Kidney (tissue), 14 donors: ENCODE results near the gene TECR. TPM values are rescaled to one million over a fixed set of nuclear protein-coding genes. Genes with fewer than 3 reads are reported as not detected.

Experiments used
- DNase-seq, 5 donors: peaks; one replicate each; pipeline ENCODE4 v3.0.0-alpha.2; 2013 to 2020
- FAIRE-seq: peaks from 2 replicates; lab custom pipeline; 2012; peaks lifted over from hg19 to GRCh38; lab: Jason Lieb, UNC
- H3K27ac ChIP-seq, 2 donors: one replicate each; pipeline ENCODE4 v1.7.0; 2013; ENCODE audit warnings: low read depth in 2 of 2, low read length in 2 of 2, inconsistent platforms in 1 of 2
- H3K27me3 ChIP-seq: one replicate; pipeline ENCODE4 v1.7.1; 2013; ENCODE audit warnings: low read length, inconsistent platforms; ENCODE audit not compliant: control insufficient read depth, insufficient read depth
- H3K36me3 ChIP-seq, 3 donors: one replicate each; pipeline versions ENCODE4 v1.7.0 to v1.7.1; 2013; ENCODE audit warnings: low read length in 3 of 3, control low read depth in 1 of 3, inconsistent platforms in 1 of 3; ENCODE audit not compliant: insufficient read depth in 3 of 3, control insufficient read depth in 2 of 3
- H3K4me1 ChIP-seq, 3 donors: one replicate each; pipeline versions ENCODE4 v1.7.0 to v1.7.1; 2013; ENCODE audit warnings: low read length in 3 of 3, inconsistent platforms in 1 of 3, low read depth in 1 of 3; ENCODE audit not compliant: control insufficient read depth in 2 of 3, insufficient read depth in 2 of 3
- H3K4me3 ChIP-seq, 3 donors: one replicate each; pipeline versions ENCODE4 v1.7.0 to v1.8.1; 2013; ENCODE audit warnings: low read length in 3 of 3, control low read depth in 1 of 3, inconsistent platforms in 1 of 3
- H3K9ac ChIP-seq, 3 donors: one replicate each; pipeline versions ENCODE4 v1.7.0 to v1.7.1; 2013; ENCODE audit warnings: low read length in 3 of 3, control low read depth in 1 of 3, inconsistent platforms in 1 of 3
- H3K9me3 ChIP-seq, 3 donors: one replicate each; pipeline versions ENCODE4 v1.7.0 to v1.7.1; 2013; ENCODE audit warnings: low read length in 3 of 3, control low read depth in 1 of 3, inconsistent platforms in 1 of 3; ENCODE audit not compliant: control insufficient read depth in 2 of 3, insufficient read depth in 1 of 3
- intact Hi-C: fragments of 100-400 bp; cut with DNase I; formaldehyde crosslinking; loops from one replicate; pipeline ENCODE4 v1.11.1; 2022
- polyA plus RNA-seq: library from polyadenylated mRNA; stranded (reverse); fragments of 350-450 nt; fragmentation: Illumina TruSeq; extraction: RNeasy Lipid Tissue Mini Kit (QIAGEN cat#74804); gene quantifications from one replicate; pipeline ENCODE4 v1.2.3, GENCODE V29; 2014; ENCODE audit warnings: low read depth, low replicate concordance; ENCODE audit not compliant: insufficient read depth
- total RNA-seq: library from RNA; stranded (reverse); fragmentation: NEBNext Ultra II Directional; extraction: Animal tissue kit (Norgen Biotek cat#: 25700); gene quantifications from one replicate; pipeline ENCODE4 v1.2.1, GENCODE V29; 2021
- TF ChIP-seq, protein P1 (sequence below): IDR thresholded peaks from 3 replicates; pipeline ENCODE4 v1.5.1; 2012; ENCODE audit warnings: mild to moderate bottlenecking, moderate library complexity, borderline replicate concordance; ENCODE audit not compliant: insufficient read depth; ENCODE audit errors: extremely low read depth
- donor health status: control.
- donor health status: control.
- donor health status: control.
- donor health status: control.
- donor health status: control.
- donor health status: DM: yes; HTN: yes; CAD: no.
- donor health status: Normal renal cell carcinoma (clear cell type).

The TECR gene
- total and polyA plus RNA-seq, 2 donors from 2014 or later = 132 to 280 TPM

DNA sequence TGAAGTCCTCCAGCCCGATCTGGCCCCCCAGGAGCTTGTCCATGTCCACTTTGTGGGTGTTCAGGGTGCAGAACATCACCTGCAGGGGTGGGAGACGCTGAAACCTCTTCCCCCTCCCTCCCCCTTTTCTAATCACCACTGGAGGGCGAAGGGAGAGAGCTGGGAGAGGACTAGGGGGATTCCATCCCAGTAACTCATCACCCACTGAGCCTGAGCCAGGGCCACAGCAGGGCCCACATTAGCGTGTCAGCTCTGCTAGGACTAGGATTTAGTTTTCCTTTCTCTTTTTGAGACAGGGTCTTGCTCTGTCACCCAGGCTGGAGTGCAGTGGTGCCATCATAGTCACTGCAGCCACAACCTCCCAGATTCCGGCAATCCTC, 48.7 kb upstream of the TECR start:
- TF ChIP-seq, protein P1, sequence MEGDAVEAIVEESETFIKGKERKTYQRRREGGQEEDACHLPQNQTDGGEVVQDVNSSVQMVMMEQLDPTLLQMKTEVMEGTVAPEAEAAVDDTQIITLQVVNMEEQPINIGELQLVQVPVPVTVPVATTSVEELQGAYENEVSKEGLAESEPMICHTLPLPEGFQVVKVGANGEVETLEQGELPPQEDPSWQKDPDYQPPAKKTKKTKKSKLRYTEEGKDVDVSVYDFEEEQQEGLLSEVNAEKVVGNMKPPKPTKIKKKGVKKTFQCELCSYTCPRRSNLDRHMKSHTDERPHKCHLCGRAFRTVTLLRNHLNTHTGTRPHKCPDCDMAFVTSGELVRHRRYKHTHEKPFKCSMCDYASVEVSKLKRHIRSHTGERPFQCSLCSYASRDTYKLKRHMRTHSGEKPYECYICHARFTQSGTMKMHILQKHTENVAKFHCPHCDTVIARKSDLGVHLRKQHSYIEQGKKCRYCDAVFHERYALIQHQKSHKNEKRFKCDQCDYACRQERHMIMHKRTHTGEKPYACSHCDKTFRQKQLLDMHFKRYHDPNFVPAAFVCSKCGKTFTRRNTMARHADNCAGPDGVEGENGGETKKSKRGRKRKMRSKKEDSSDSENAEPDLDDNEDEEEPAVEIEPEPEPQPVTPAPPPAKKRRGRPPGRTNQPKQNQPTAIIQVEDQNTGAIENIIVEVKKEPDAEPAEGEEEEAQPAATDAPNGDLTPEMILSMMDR = no peak
- intact Hi-C loops = no loop called here
- Histone ChIP-seq H3K9me3 (no peaks in the 10 kb centered on the region), H3K9ac (no peak overlapping the region), H3K27ac (no peak overlapping the region), H3K27me3 (no peaks in the 10 kb centered on the region), H3K4me3 (no peak overlapping the region), H3K36me3 (peaks cover 0 to 25% (median 0%) of the 10 kb centered on the region in 3 donors), H3K4me1 (peaks cover 0 to 12% (median 0%) of the 10 kb centered on the region in 3 donors)
- DNase-seq (no peak), FAIRE-seq (no peak)

DNA sequence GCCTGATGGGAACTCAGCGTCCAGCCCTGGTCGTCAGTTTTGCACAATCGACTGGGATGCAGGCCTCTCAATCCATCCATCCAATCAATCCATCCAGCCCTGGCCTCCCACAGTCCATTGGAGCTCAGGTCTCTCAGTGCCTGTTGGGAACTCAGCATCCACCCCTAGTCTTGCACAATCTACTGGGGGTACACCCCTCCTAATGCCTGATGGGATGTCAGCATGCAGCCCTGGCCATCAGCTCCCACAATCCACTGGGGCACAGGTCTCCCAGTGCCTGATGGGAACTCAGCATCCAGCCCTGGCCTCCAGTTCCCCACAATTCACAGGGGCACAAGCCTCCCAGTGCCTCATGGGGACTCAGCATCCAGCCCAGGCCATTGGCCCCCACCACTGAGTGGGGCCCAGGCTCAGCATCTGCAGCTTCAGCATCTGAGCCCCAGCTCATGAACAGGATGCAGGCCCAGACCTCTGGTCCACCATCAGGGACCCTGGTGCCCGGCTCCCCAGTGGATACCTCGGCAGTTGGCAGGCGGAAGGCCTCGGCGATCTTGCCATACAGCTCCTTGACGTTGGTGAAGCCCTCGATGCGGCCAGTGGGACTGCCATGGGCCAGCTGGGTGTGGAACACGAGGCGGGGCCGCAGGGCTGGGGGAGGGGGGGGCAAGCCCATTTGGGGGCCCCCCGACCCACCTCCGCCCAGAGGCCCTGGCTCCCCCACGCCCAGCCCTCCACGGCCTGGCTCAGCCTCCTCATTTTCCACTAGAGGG, 47.0 kb upstream of the TECR start:
- DNase-seq (no peak), FAIRE-seq (no peak)
- TF ChIP-seq, protein P1 = no peak
- intact Hi-C loops = no loop called here
- H3K36me3 ChIP-seq = peaks cover 0 to 25% (median 0%) of the 10 kb centered on the region in 3 donors
- H3K9me3 ChIP-seq = no peaks in the 10 kb centered on the region
- H3K4me1 ChIP-seq = peaks cover 0 to 6% (median 0%) of the 10 kb centered on the region in 3 donors
- no peak overlapping the region for H3K27ac ChIP-seq
- no peaks in the 10 kb centered on the region for H3K27me3 ChIP-seq
- H3K9ac ChIP-seq = no peak overlapping the region
- no peak overlapping the region for H3K4me3 ChIP-seq

DNA sequence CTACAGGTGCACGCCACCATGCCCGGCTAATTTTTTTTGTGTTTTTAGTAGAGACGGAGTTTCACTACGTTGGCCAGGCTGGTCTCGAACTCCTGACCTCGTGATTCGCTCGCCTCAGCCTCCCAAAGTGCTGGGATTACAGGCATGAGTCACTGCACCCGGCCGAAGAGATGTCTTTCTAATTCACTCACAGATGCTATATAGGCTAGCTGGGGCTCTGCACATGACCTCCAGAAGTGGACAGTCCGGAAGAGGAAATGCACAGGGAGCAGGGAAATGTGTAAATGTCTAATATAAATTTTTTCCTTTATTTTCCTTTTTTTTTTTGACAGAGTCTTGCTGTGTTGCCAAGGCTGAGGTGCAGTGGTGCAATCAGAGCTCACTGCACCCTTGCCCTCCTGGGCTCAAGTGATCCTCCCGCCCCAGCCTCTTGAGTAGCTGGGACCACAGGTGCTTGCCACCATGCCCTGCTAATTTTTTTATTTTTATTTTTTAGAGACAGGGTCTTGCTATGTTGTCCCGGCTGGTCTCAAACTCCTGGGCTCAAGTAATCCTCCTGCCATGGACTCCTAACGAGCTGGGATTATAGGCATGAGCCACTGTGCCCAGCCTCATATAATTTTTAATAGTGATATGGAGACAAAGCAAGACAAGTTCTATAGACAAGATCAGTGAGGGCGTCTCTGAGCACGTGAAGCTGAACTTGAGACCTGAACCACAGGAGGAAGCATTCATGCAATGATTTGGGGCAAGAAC, 41.8 kb upstream of the TECR start:
- TF ChIP-seq, protein P1 = no peak
- Histone ChIP-seq H3K9ac (no peak overlapping the region), H3K27ac (no peak overlapping the region), H3K4me3 (no peak overlapping the region), H3K4me1 (no peaks in the 10 kb centered on the region), H3K36me3 (peaks cover 2 to 7% (median 3%) of the 10 kb centered on the region in 3 donors), H3K27me3 (no peaks in the 10 kb centered on the region), H3K9me3 (no peaks in the 10 kb centered on the region)
- intact Hi-C loops = no loop called here
- FAIRE-seq (no peak), DNase-seq (no peak)
